Gastrocnemius medialis (tissue), 4 donors: ENCODE data around the gene CEP20.
A peak's percentile ranks its signal among the peaks of the same experiment; 100 is the strongest.

Experiments used
- CTCF ChIP-seq, 5 experiments: fragments of 450-650 bp in 3 of 5; fragments of 200-600 bp in 2 of 5; sonication (generic) in 2 of 5; IDR thresholded peaks in 4 of 5; conservative IDR thresholded peaks in 1 of 5; 1 replicate in 4 of 5; 2 replicates in 1 of 5; pipeline ENCODE4 v1.5.1; 2016 to 2019; ENCODE audit warnings: antibody characterized with exemption in 5 of 5, mild to moderate bottlenecking in 3 of 5, moderate library complexity in 3 of 5
- POLR2A ChIP-seq, 2 donors: fragments of 450-650 bp; IDR thresholded peaks; one replicate each; pipeline ENCODE4 v1.6.1; 2017; ENCODE audit warnings: antibody characterized with exemption in 2 of 2, mild to moderate bottlenecking in 2 of 2, moderate library complexity in 2 of 2

- TF ChIP-seq CTCF (IDR thresholded peaks at IDR 0.05 in 4 of 5, conservative IDR thresholded peaks at IDR 0.05 in 1 of 5) (peak; percentile 22 to 48 (median 38)), POLR2A (IDR thresholded peaks at IDR 0.05) (peak; percentile 74 to 75)
These were observed at the start of gene CEP20 for GRCh38 chr16:15888072-15888976.
